PFSK-1 (cell line): Measurements from ENCODE around the gene COL4A6.

Source experiments
- FOXP2 ChIP-seq: optimal IDR thresholded peaks from 2 replicates; pipeline ENCODE3; 2011; ENCODE audit warnings: borderline replicate concordance, control low read depth, inconsistent platforms; ENCODE audit not compliant: insufficient read depth; ENCODE audit errors: extremely low read length, extremely low read depth
- POLR2AphosphoS5 ChIP-seq: IDR thresholded peaks from 2 replicates; pipeline ENCODE4 v1.6.1; 2012; ENCODE audit warnings: low read depth, mild to moderate bottlenecking, control low read depth, low read length, moderate library complexity
- REST ChIP-seq, 2 experiments: IDR thresholded peaks; 2 replicates each; pipeline versions ENCODE4 v1.6.1 to v1.8.0; 2011 to 2012; ENCODE audit warnings: low read depth in 2 of 2, low read length in 2 of 2, control low read depth in 1 of 2, inconsistent platforms in 1 of 2, mild to moderate bottlenecking in 1 of 2, moderate library complexity in 1 of 2; ENCODE audit not compliant: insufficient read depth in 1 of 2
- SIN3A ChIP-seq: IDR thresholded peaks from 2 replicates; pipeline ENCODE4 v1.6.1; 2012; ENCODE audit warnings: mild to moderate bottlenecking, low read length, moderate library complexity, borderline replicate concordance; ENCODE audit not compliant: insufficient read depth

- TF ChIP-seq POLR2AphosphoS5 = no peak
- TF ChIP-seq REST (IDR thresholded peaks at IDR 0.05; ENCODE audit: insufficient read depth in 1 of 2, low read depth in 2 of 2, low read length in 2 of 2) = no peak
- TF ChIP-seq FOXP2 = no peak
- no peak for TF ChIP-seq SIN3A
Measured at GRCh38 chrX:108438110-108438623, at the start of gene COL4A6.
